K562 (cell line): ENCODE measurements around the gene BTAF1. TPM values are rescaled to one million over a fixed set of nuclear protein-coding genes. Genes with fewer than 3 reads are reported as not detected.

Experiments
- CEBPG ChIP-seq, 3 experiments: fragments of 200-800 bp in 1 of 3; sonication (Bioruptor generic) in 1 of 3; sonication (generic) in 1 of 3; formaldehyde crosslinking in 1 of 3; IDR thresholded peaks in 2 of 3; conservative IDR thresholded peaks in 1 of 3; 2 replicates each; pipeline versions ENCODE4 v1.6.1 to v1.8.0; 2016 to 2022; ENCODE audit warnings: missing compliant biosample characterization in 2 of 3, missing genetic modification characterization in 2 of 3, mild to moderate bottlenecking in 1 of 3, missing genetic modification reagents in 1 of 3
- COPS2 ChIP-seq: fragments of 450-650 bp; conservative IDR thresholded peaks from 2 replicates; pipeline ENCODE4 v1.6.1; 2016; ENCODE audit warnings: mild to moderate bottlenecking, moderate library complexity
- FOSL1 ChIP-seq: fragments of 200-800 bp; sonication (Bioruptor generic); conservative IDR thresholded peaks from 2 replicates; pipeline ENCODE4 v1.6.1; 2016; ENCODE audit warnings: missing genetic modification characterization, missing compliant biosample characterization
- FOXM1 ChIP-seq, 2 experiments: fragments of 450-650 bp in 1 of 2; sonication (generic) in 1 of 2; formaldehyde crosslinking in 1 of 2; IDR thresholded peaks; 2 replicates each; pipeline versions ENCODE4 v1.6.1 to v1.9.0; 2017 to 2022; ENCODE audit warnings: low read depth in 2 of 2, mild to moderate bottlenecking in 2 of 2, missing genetic modification reagents in 1 of 2, moderate library complexity in 1 of 2
- NR2C1 ChIP-seq, 2 experiments: fragments of 450-650 bp; IDR thresholded peaks; 2 replicates each; pipeline ENCODE4 v1.6.1; 2017; ENCODE audit warnings: mild to moderate bottlenecking in 2 of 2, antibody characterized with exemption in 1 of 2, inconsistent platforms in 1 of 2, missing compliant biosample characterization in 1 of 2, missing genetic modification characterization in 1 of 2
- PHF20 ChIP-seq: fragments of 450-650 bp; IDR thresholded peaks from 2 replicates; pipeline ENCODE4 v1.6.1; 2018; ENCODE audit not compliant: partially characterized antibody
- POLR2AphosphoS5 ChIP-seq: IDR thresholded peaks from 2 replicates; pipeline ENCODE4 v1.6.1; 2011; ENCODE audit warnings: mild to moderate bottlenecking, low read depth, low read length, moderate library complexity; ENCODE audit not compliant: control insufficient read depth, insufficient read depth
- SMARCA4 ChIP-seq: fragments of 450-650 bp; IDR thresholded peaks from 2 replicates; pipeline ENCODE4 v1.6.1; 2016
- THRAP3 ChIP-seq: fragments of 450-650 bp; IDR thresholded peaks from 2 replicates; pipeline ENCODE4 v1.6.1; 2016; ENCODE audit warnings: mild to moderate bottlenecking, inconsistent platforms, borderline replicate concordance
- ZNF140 ChIP-seq: fragments of 250-450 bp; sonication (Bioruptor Pico); IDR thresholded peaks from 2 replicates; pipeline ENCODE4 v1.8.0; 2021; ENCODE audit warnings: moderate library complexity, mild to moderate bottlenecking, inconsistent platforms
- polyA plus RNA-seq, 8 experiments: library from polyadenylated mRNA; depleted of rRNA in 4 of 8; stranded (reverse) in 5 of 8; unstranded in 3 of 8; fragments of >200 nt; fragmentation: Nextera tagmentation in 2 of 8; fragmentation: Illumina TruSeq in 1 of 8; extraction: Ambion mirVana in 2 of 8; extraction: Trizol in 1 of 8; gene quantifications; 2 replicates each; pipeline versions ENCODE4 v1.2.1 to v1.2.3, GENCODE V29; 2011 to 2014; ENCODE audit warnings: inconsistent platforms in 1 of 8, missing spikeins in 1 of 8
- total RNA-seq, 7 experiments: library from RNA; depleted of rRNA in 6 of 7; stranded (reverse); fragments of >200 nt in 6 of 7; fragmentation: Illumina TruSeq in 2 of 7; extraction: Trizol in 2 of 7; gene quantifications; 2 replicates each; pipeline versions ENCODE4 v1.2.1 to v1.2.3, GENCODE V29; 2011 to 2021; ENCODE audit warnings: low replicate concordance in 1 of 7
- TF ChIP-seq, protein P1 (sequence below): fragments of 250-450 bp; sonication (Bioruptor Pico); IDR thresholded peaks from 2 replicates; pipeline ENCODE4 v1.8.0; 2022; ENCODE audit warnings: moderate library complexity, mild to moderate bottlenecking, inconsistent platforms
- TF ChIP-seq, protein P2 (sequence below), 2 experiments: fragments of 450-650 bp in 1 of 2; sonication (generic) in 1 of 2; formaldehyde crosslinking in 1 of 2; IDR thresholded peaks in 1 of 2; conservative IDR thresholded peaks in 1 of 2; 2 replicates each; pipeline versions ENCODE4 v1.6.1 to v1.8.1; 2016 to 2023; ENCODE audit warnings: mild to moderate bottlenecking in 2 of 2, moderate library complexity in 2 of 2, inconsistent platforms in 1 of 2, missing genetic modification reagents in 1 of 2
- TF ChIP-seq, protein P3 (sequence below): fragments of 200-800 bp; sonication (Bioruptor generic); IDR thresholded peaks from 2 replicates; pipeline ENCODE4 v1.6.1; 2017; ENCODE audit warnings: missing genetic modification characterization, missing compliant biosample characterization
- TF ChIP-seq, protein P4 (sequence below): fragments of 450-650 bp; formaldehyde crosslinking; IDR thresholded peaks from 2 replicates; pipeline ENCODE4 v1.4.0; 2020; ENCODE audit warnings: mild to moderate bottlenecking, moderate library complexity
- TF ChIP-seq, protein P5 (sequence below), 2 experiments: fragments of 450-650 bp; IDR thresholded peaks; 2 replicates each; pipeline ENCODE4 v1.6.1; 2016

The BTAF1 gene
- total and polyA plus RNA-seq, 9 of the 15 experiments (the other 6 are each of a cell fraction or from before 2014, with no cell fraction given) = 6.6 to 70.7 (median 30.5) TPM

DNA sequence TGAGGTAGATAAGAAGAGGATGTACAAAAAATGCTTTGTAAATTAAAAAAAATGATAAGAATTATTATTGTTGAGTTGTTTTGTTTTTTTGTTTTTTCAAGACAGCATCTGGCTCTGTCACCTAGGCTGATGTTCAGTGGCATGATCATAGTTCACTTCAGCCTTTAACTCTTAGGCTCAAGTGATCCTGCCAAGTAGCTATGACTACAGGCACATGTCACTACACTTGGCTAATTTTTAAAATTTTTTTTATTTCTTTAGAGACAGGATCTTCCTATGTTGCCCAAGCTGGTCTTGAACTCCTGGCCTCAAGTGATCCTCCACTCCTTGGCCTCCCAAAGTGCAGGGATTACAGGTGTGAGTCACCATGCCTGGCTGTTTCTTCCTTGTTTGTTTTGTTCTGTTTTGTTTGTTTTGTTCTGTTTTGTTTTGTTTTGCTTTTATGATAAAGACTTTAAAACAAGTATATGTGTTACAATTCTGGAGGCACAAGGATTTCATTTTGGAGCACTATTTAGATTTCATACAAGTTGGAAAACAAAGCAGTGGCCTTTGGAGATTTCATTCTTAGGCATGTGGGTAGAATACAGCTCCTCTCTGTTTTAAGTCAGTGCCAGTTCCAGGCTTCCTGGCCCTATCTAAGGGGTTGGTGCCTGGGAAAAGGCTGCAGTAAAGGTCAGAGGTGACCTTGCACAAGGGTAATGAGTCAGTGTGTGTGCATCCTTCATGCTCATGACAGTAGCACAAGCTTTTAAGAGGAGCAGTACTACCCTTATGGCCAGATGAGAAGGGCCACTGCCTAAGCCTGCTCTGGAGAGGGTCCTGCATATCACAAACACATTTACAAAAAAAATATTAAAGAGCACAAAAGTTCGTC lies 32.2 kb upstream of the BTAF1 start (continued):
- TF ChIP-seq, protein P1, sequence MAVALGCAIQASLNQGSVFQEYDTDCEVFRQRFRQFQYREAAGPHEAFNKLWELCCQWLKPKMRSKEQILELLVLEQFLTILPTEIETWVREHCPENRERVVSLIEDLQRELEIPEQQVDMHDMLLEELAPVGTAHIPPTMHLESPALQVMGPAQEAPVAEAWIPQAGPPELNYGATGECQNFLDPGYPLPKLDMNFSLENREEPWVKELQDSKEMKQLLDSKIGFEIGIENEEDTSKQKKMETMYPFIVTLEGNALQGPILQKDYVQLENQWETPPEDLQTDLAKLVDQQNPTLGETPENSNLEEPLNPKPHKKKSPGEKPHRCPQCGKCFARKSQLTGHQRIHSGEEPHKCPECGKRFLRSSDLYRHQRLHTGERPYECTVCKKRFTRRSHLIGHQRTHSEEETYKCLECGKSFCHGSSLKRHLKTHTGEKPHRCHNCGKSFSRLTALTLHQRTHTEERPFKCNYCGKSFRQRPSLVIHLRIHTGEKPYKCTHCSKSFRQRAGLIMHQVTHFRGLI = no peak
- TF ChIP-seq, protein P2, sequence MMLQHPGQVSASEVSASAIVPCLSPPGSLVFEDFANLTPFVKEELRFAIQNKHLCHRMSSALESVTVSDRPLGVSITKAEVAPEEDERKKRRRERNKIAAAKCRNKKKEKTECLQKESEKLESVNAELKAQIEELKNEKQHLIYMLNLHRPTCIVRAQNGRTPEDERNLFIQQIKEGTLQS (IDR thresholded peaks at IDR 0.05) = peak; percentile 45
- TF ChIP-seq, protein P2 (CRISPR knock-in tag; conservative IDR thresholded peaks at IDR 0.05) = no peak
- TF ChIP-seq THRAP3 (no peak), PHF20 (no peak), CEBPG (CRISPR knock-in tag; IDR thresholded peaks at IDR 0.05) (no peak), CEBPG (tag; conservative IDR thresholded peaks at IDR 0.05 in 1 of 2, IDR thresholded peaks at IDR 0.05 in 1 of 2) (0 out of 4 replicates have a peak, but pooled peaks of 1 of the 2 experiments have one; percentile 20), COPS2 (no peak), FOSL1 (tag) (peak; percentile 73), ZNF140 (CRISPR knock-in tag) (no peak), POLR2AphosphoS5 (no peak), NR2C1 (IDR thresholded peaks at IDR 0.05) (no peak), NR2C1 (tag; IDR thresholded peaks at IDR 0.05) (peak; percentile 58), FOXM1 (IDR thresholded peaks at IDR 0.05; ENCODE audit: low read depth) (no peak), FOXM1 (CRISPR knock-in tag; IDR thresholded peaks at IDR 0.05; ENCODE audit: low read depth) (no peak), SMARCA4 (0 out of 2 replicates have a peak, but pooled peaks have one; percentile 22)
- TF ChIP-seq, protein P3, sequence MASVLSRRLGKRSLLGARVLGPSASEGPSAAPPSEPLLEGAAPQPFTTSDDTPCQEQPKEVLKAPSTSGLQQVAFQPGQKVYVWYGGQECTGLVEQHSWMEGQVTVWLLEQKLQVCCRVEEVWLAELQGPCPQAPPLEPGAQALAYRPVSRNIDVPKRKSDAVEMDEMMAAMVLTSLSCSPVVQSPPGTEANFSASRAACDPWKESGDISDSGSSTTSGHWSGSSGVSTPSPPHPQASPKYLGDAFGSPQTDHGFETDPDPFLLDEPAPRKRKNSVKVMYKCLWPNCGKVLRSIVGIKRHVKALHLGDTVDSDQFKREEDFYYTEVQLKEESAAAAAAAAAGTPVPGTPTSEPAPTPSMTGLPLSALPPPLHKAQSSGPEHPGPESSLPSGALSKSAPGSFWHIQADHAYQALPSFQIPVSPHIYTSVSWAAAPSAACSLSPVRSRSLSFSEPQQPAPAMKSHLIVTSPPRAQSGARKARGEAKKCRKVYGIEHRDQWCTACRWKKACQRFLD (CRISPR knock-in tag) = no peak
- TF ChIP-seq, protein P4, sequence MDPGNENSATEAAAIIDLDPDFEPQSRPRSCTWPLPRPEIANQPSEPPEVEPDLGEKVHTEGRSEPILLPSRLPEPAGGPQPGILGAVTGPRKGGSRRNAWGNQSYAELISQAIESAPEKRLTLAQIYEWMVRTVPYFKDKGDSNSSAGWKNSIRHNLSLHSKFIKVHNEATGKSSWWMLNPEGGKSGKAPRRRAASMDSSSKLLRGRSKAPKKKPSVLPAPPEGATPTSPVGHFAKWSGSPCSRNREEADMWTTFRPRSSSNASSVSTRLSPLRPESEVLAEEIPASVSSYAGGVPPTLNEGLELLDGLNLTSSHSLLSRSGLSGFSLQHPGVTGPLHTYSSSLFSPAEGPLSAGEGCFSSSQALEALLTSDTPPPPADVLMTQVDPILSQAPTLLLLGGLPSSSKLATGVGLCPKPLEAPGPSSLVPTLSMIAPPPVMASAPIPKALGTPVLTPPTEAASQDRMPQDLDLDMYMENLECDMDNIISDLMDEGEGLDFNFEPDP (CRISPR knock-in tag) = no peak
- TF ChIP-seq, protein P5, sequence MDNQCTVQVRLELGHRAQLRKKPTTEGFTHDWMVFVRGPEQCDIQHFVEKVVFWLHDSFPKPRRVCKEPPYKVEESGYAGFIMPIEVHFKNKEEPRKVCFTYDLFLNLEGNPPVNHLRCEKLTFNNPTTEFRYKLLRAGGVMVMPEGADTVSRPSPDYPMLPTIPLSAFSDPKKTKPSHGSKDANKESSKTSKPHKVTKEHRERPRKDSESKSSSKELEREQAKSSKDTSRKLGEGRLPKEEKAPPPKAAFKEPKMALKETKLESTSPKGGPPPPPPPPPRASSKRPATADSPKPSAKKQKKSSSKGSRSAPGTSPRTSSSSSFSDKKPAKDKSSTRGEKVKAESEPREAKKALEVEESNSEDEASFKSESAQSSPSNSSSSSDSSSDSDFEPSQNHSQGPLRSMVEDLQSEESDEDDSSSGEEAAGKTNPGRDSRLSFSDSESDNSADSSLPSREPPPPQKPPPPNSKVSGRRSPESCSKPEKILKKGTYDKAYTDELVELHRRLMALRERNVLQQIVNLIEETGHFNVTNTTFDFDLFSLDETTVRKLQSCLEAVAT (IDR thresholded peaks at IDR 0.05) = no peak
